Measurements from ENCODE around the gene COG1.

- TF ChIP-seq CTCF (conservative IDR thresholded peaks at IDR 0.05; ENCODE audit: low read depth, low read length) (no peak), EZH2 (IDR thresholded peaks at IDR 0.05; ENCODE audit: low read length, unreplicated experiment) (no peak), EZH2phosphoT487 (IDR thresholded peaks at IDR 0.05; ENCODE audit: borderline replicate concordance, low read length) (no peak)
These were observed 18.7 kb upstream of the COG1 start for GRCh38 chr17:73174126-73174525.
